Lung (tissue), 12 donors: Measurements from ENCODE around the gene CHMP1B. TPM values are rescaled to one million over a fixed set of nuclear protein-coding genes. Genes with fewer than 3 reads are reported as not detected.

Experiments used
- ATAC-seq: fragments of 200-7000 bp; cut with Tn5 transposase; one replicate; pipeline ENCODE4 v1.9.1; 2020; ENCODE audit warnings: moderate number of reproducible peaks; ENCODE audit not compliant: insufficient read depth, low FRiP score
- DNase-seq, 3 donors: peaks; one replicate each; pipeline ENCODE4 v3.0.0-alpha.2; 2013 to 2017
- H3K27ac ChIP-seq, 2 donors: one replicate each; pipeline ENCODE4 v1.5.1; 2013; ENCODE audit warnings: mild to moderate bottlenecking in 2 of 2, moderate library complexity in 2 of 2, control low read depth in 1 of 2, inconsistent platforms in 1 of 2, low read depth in 1 of 2, low read length in 1 of 2
- H3K27me3 ChIP-seq, 3 donors: one replicate each; pipeline ENCODE4 v1.5.1; 2013; ENCODE audit warnings: low read length in 2 of 3; ENCODE audit not compliant: control insufficient read depth in 3 of 3, insufficient read depth in 3 of 3
- H3K36me3 ChIP-seq, 4 donors: one replicate each; pipeline ENCODE4 v1.5.1; 2013; ENCODE audit warnings: low read length in 4 of 4, mild to moderate bottlenecking in 1 of 4, moderate library complexity in 1 of 4; ENCODE audit not compliant: control insufficient read depth in 4 of 4, insufficient read depth in 4 of 4
- H3K4me1 ChIP-seq, 5 donors: one replicate each; pipeline ENCODE4 v1.5.1; 2013; ENCODE audit warnings: low read length in 5 of 5, mild to moderate bottlenecking in 2 of 5, moderate library complexity in 1 of 5; ENCODE audit not compliant: control insufficient read depth in 5 of 5, insufficient read depth in 5 of 5
- H3K4me3 ChIP-seq: one replicate; pipeline ENCODE4 v1.5.1; 2013; ENCODE audit warnings: mild to moderate bottlenecking, control low read depth, moderate library complexity
- H3K9ac ChIP-seq, 2 donors: one replicate each; pipeline ENCODE4 v1.5.1; 2013; ENCODE audit warnings: low read length in 2 of 2, control low read depth in 1 of 2; ENCODE audit not compliant: insufficient read depth in 1 of 2
- H3K9me3 ChIP-seq, 4 donors: one replicate each; pipeline ENCODE4 v1.5.1; 2013; ENCODE audit warnings: low read length in 3 of 4, mild to moderate bottlenecking in 1 of 4, moderate library complexity in 1 of 4; ENCODE audit not compliant: control insufficient read depth in 4 of 4, insufficient read depth in 3 of 4
- CTCF ChIP-seq: IDR thresholded peaks from 2 replicates; pipeline ENCODE4 v1.5.1; 2012; ENCODE audit warnings: mild to moderate bottlenecking; ENCODE audit errors: control extremely low read depth, extremely low read depth
- WGBS, 2 donors: extraction: QIAGEN DNeasy Blood & Tissue Kit; methylation state at CpG; one replicate each; pipeline ENCODE4 v1.1.7; 2013; 5-methylcytosine and 5-hydroxymethylcytosine counted together
- polyA plus RNA-seq, 2 donors: library from polyadenylated mRNA; stranded (reverse); fragments of 200-250 nt; gene quantifications; one replicate each; pipeline ENCODE4 v1.2.1, GENCODE V29; 2013
- total RNA-seq, 2 donors: library from RNA; depleted of rRNA in 1 of 2; stranded (reverse); fragments of >200 nt in 1 of 2; gene quantifications; one replicate each; pipeline ENCODE4 v1.2.1, GENCODE V29; 2014 to 2021
- donor health status: control.
- donor health status: control.
- donor health status: Bipolar disorder and iron deficiency.
- donor health status: healthy.
- donor health status: DM: yes; HTN: yes; CAD: no.

The CHMP1B gene
- total and polyA plus RNA-seq, 4 donors, result 34.6 to 56.2 (median 40.3) TPM

DNA sequence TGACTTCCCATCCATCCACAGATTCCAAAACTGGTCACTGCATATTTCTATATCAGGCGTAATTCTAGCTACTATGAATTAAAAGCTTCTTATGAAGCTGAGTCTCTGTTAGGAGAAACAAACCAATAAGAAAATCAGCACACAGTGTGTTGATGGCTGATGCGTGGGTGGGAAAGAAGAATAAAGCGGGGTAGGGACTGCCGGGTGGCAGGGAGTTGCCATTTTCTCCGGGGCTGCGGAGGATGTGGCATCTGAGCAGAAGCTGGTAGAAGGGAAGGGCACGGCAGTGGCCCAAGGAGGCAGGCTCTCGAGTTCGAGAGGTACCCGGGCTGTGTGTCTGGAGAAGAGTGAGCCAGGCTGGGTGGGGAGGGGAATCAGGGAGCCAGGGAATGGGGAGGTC lies 48.6 kb upstream of the CHMP1B start:
- DNase-seq, result no peak
- Histone ChIP-seq H3K27ac (no peak overlapping the region), H3K4me1 (no peaks in the 10 kb centered on the region), H3K9ac (no peak overlapping the region), H3K9me3 (no peaks in the 10 kb centered on the region), H3K36me3 (no peaks in the 10 kb centered on the region), H3K27me3 (peaks cover 0 to 2% (median 0%) of the 10 kb centered on the region in 3 donors), H3K4me3 (no peak overlapping the region)
- TF ChIP-seq CTCF, result no peak
- no peak for ATAC-seq
- WGBS, 2 donors, result 91 to 93% methylated on average over 10 of the region's 10 CpGs

DNA sequence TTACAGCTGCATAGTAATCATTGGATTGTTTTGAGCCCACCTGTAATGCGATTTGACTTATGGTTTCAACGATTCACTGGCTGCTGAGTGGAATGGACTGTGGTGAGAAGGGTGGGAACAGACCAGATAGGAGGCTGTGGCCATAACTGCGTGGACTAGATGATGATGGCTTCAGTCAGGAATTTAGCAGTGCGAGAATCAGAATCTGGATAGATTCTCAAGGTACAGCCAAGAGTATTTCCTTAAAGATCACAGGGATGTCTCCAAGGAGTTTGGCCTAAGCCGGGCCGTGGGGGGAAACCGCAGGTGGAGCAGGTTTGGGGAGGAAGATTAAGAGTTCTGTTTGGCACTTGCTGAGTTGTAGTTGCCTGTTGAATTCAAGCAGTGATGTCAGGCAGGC lies 44.0 kb upstream of the CHMP1B start:
- Histone ChIP-seq H3K27ac (no peak overlapping the region), H3K27me3 (peaks cover 0 to 2% (median 0%) of the 10 kb centered on the region in 3 donors), H3K9ac (no peak overlapping the region), H3K4me3 (no peak overlapping the region), H3K4me1 (no peaks in the 10 kb centered on the region), H3K9me3 (no peaks in the 10 kb centered on the region), H3K36me3 (no peaks in the 10 kb centered on the region)
- TF ChIP-seq CTCF, result no peak
- WGBS, 2 donors, result 94 to 96% methylated on average over 7 of the region's 7 CpGs
- DNase-seq (no peak), ATAC-seq (no peak)

GRCh38 chr18:11808001-11808855 lies 43.0 kb upstream of the CHMP1B start:
- no peak for TF ChIP-seq CTCF
- Histone ChIP-seq H3K27ac (no peak overlapping the region), H3K9me3 (no peaks in the 10 kb centered on the region), H3K4me3 (no peak overlapping the region), H3K4me1 (no peaks in the 10 kb centered on the region), H3K27me3 (peaks cover 0 to under 1% (median 0%) of the 10 kb centered on the region in 3 donors), H3K36me3 (no peaks in the 10 kb centered on the region), H3K9ac (no peak overlapping the region)
- DNase-seq (peak in 1 of 3 donors; percentile 21), ATAC-seq (no peak)
- 74 to 80% methylated on average over 11 of the region's 11 CpGs for WGBS, 2 donors
